OCI-LY7 (cell line): ENCODE data around the gene ANOS1. TPM values are rescaled to one million over a fixed set of nuclear protein-coding genes. Genes with fewer than 3 reads are reported as not detected.

Experiments used
- BruUV-seq: library from RNA; stranded (reverse); fragments of 400-500 nt; replicated peaks from 2 replicates; lab custom pipeline; 2021; lab: Mats Ljungman, UMichigan
- CTCF ChIA-PET: fragments of 300-600 bp; sonication (Branson Sonifier 250); formaldehyde crosslinking; loops from one replicate; lab custom pipeline; 2022; ENCODE audit warnings: antibody characterized with exemption; ENCODE audit not compliant: unreplicated experiment; lab: Charles Lee
- POLR2A ChIA-PET: fragments of 300-600 bp; sonication (Branson Sonifier 250); formaldehyde crosslinking; loops from one replicate; lab custom pipeline; 2022; ENCODE audit warnings: antibody characterized with exemption; lab: Charles Lee
- DNase-seq: peaks from one replicate; pipeline ENCODE4 v3.0.0-alpha.2; 2015; ENCODE audit warnings: low spot score
- H2AFZ ChIP-seq: fragments of 200-600 bp; sonication (generic), shearing (Covaris generic); 2 replicates; pipeline ENCODE4 v1.6.1; 2014; ENCODE audit warnings: mild to moderate bottlenecking, antibody characterized with exemption, low read length, moderate library complexity
- H3K27ac ChIP-seq: fragments of 200-600 bp; sonication (generic); 2 replicates; pipeline ENCODE4 v1.5.1; 2014; ENCODE audit warnings: mixed run types, low read depth, mild to moderate bottlenecking, moderate library complexity, low read length, inconsistent platforms; ENCODE audit not compliant: poor library complexity, severe bottlenecking
- H3K36me3 ChIP-seq: fragments of 200-600 bp; sonication (generic); 2 replicates; pipeline ENCODE4 v1.6.1; 2014; ENCODE audit warnings: mild to moderate bottlenecking, antibody characterized with exemption, low read length, moderate library complexity, mixed read lengths; ENCODE audit not compliant: insufficient read depth
- H3K4me1 ChIP-seq: fragments of 200-600 bp; sonication (generic); 2 replicates; pipeline ENCODE4 v1.5.1; 2014; ENCODE audit warnings: mild to moderate bottlenecking, low read length; ENCODE audit not compliant: insufficient read depth, poor library complexity, severe bottlenecking
- H3K4me2 ChIP-seq: fragments of 200-600 bp; sonication (generic); 2 replicates; pipeline ENCODE4 v1.6.1; 2014; ENCODE audit warnings: mild to moderate bottlenecking, low read length
- H3K4me3 ChIP-seq: fragments of 200-600 bp; sonication (generic); 2 replicates; pipeline ENCODE4 v1.5.1; 2014; ENCODE audit warnings: mild to moderate bottlenecking, low read depth, low read length; ENCODE audit not compliant: poor library complexity, severe bottlenecking
- H3K79me2 ChIP-seq: fragments of 200-600 bp; sonication (generic); 2 replicates; pipeline ENCODE4 v1.6.1; 2016; ENCODE audit warnings: low read depth, mild to moderate bottlenecking, low read length, moderate library complexity, mixed read lengths; ENCODE audit not compliant: insufficient read depth
- H3K9me2 ChIP-seq: fragments of 200-600 bp; sonication (generic); 2 replicates; pipeline ENCODE4 v1.6.1; 2016; ENCODE audit warnings: mild to moderate bottlenecking, low read length, mixed read lengths; ENCODE audit not compliant: insufficient read depth
- H3K9me3 ChIP-seq: fragments of 200-600 bp; sonication (generic); 2 replicates; pipeline ENCODE4 v1.6.1; 2014; ENCODE audit warnings: mild to moderate bottlenecking, mixed run types, low read length, mixed read lengths
- H4K20me1 ChIP-seq: fragments of 200-600 bp; sonication (generic); 2 replicates; pipeline ENCODE4 v1.6.1; 2014; ENCODE audit warnings: mild to moderate bottlenecking, antibody characterized with exemption, low read length, moderate library complexity, mixed read lengths; ENCODE audit not compliant: insufficient read depth
- EZH2phosphoT487 ChIP-seq: fragments of 200-600 bp; sonication (generic); IDR thresholded peaks from 2 replicates; pipeline ENCODE4 v1.6.1; 2018; ENCODE audit warnings: low read depth, borderline replicate concordance, mild to moderate bottlenecking, mixed run types, antibody characterized with exemption, low read length, moderate library complexity, mixed read lengths
- intact Hi-C: fragments of 100-400 bp; cut with micrococcal nuclease; formaldehyde crosslinking; loops from one replicate; pipeline ENCODE4 v1.10.0; 2022; ENCODE audit not compliant: unreplicated experiment
- total RNA-seq, 2 experiments: library from RNA; depleted of rRNA in 1 of 2; stranded (reverse); fragments of >200 nt in 1 of 2; shearing (Covaris generic) in 1 of 2; gene quantifications; 2 replicates each; pipeline ENCODE4 v1.2.3, GENCODE V29; 2014 to 2022
- TF ChIP-seq, protein P1 (sequence below): fragments of 200-600 bp; sonication (generic); conservative IDR thresholded peaks from 2 replicates; pipeline ENCODE4 v1.5.1; 2014; ENCODE audit warnings: mild to moderate bottlenecking, antibody characterized with exemption, low read length, moderate library complexity, mixed read lengths

ANOS1 gene
- total RNA-seq, 2 experiments from 2014 or later, result not detected

GRCh38 chrX:8689473-8689872 is 42.5 kb downstream of the ANOS1 start:
- CTCF ChIA-PET, result no interaction called here
- H3K4me1 ChIP-seq, result no peaks in the 10 kb centered on the region
- H4K20me1 ChIP-seq, result no peaks in the 10 kb centered on the region
- TF ChIP-seq, protein P1, sequence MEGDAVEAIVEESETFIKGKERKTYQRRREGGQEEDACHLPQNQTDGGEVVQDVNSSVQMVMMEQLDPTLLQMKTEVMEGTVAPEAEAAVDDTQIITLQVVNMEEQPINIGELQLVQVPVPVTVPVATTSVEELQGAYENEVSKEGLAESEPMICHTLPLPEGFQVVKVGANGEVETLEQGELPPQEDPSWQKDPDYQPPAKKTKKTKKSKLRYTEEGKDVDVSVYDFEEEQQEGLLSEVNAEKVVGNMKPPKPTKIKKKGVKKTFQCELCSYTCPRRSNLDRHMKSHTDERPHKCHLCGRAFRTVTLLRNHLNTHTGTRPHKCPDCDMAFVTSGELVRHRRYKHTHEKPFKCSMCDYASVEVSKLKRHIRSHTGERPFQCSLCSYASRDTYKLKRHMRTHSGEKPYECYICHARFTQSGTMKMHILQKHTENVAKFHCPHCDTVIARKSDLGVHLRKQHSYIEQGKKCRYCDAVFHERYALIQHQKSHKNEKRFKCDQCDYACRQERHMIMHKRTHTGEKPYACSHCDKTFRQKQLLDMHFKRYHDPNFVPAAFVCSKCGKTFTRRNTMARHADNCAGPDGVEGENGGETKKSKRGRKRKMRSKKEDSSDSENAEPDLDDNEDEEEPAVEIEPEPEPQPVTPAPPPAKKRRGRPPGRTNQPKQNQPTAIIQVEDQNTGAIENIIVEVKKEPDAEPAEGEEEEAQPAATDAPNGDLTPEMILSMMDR, result no peak
- no peak for TF ChIP-seq EZH2phosphoT487
- H3K9me3 ChIP-seq, result no peaks in the 10 kb centered on the region
- H3K79me2 ChIP-seq, result no peaks in the 10 kb centered on the region
- intact Hi-C loops, result no loop called here
- no peaks in the 10 kb centered on the region for H3K36me3 ChIP-seq
- POLR2A ChIA-PET, result no interaction called here
- no peak for DNase-seq
- no peak overlapping the region for H3K4me2 ChIP-seq
- H3K9me2 ChIP-seq, result no peaks in the 10 kb centered on the region
- H3K27ac ChIP-seq, result no peak overlapping the region
- BruUV-seq, result no TSS peak
- no peak overlapping the region for H3K4me3 ChIP-seq
- no peak overlapping the region for H2AFZ ChIP-seq

DNA sequence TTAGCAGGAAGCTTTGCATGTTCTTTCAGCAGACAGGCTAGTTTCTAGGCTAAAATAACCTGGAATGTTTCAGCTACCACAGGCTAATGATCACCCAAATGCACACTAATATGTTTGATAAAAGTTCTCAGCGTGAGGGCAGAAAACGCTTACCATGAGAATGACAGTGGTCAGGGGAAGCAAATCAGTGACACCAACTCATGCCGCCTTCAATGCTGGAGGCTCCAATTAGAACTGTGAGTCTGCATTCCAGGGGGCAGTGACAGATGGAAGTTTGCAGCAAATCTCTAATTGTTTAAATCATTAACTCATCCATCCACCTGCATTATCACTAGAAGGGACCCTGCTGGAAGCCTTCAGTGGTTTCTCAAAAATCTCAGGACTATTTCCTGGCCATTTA is 43.2 kb downstream of the ANOS1 start:
- Histone ChIP-seq H3K9me2 (no peaks in the 10 kb centered on the region), H3K4me3 (no peak overlapping the region), H3K9me3 (no peaks in the 10 kb centered on the region), H4K20me1 (no peaks in the 10 kb centered on the region), H3K36me3 (no peaks in the 10 kb centered on the region), H3K27ac (no peak overlapping the region), H3K4me1 (no peaks in the 10 kb centered on the region), H2AFZ (no peak overlapping the region), H3K4me2 (no peak overlapping the region), H3K79me2 (no peaks in the 10 kb centered on the region)
- POLR2A ChIA-PET, result no interaction called here
- intact Hi-C loops, result no loop called here
- TF ChIP-seq EZH2phosphoT487, result no peak
- TF ChIP-seq, protein P1, result no peak
- CTCF ChIA-PET, result no interaction called here
- no TSS peak for BruUV-seq
- no peak for DNase-seq

GRCh38 chrX:8684201-8684965 is 47.6 kb downstream of the ANOS1 start:
- no peak overlapping the region for H3K27ac ChIP-seq
- no peak for TF ChIP-seq EZH2phosphoT487
- TF ChIP-seq, protein P1, result no peak
- H3K4me1 ChIP-seq, result no peaks in the 10 kb centered on the region
- no peak overlapping the region for H3K4me2 ChIP-seq
- POLR2A ChIA-PET, result no interaction called here
- BruUV-seq, result no TSS peak
- no peaks in the 10 kb centered on the region for H3K9me2 ChIP-seq
- no peaks in the 10 kb centered on the region for H3K9me3 ChIP-seq
- CTCF ChIA-PET, result no interaction called here
- H3K79me2 ChIP-seq, result no peaks in the 10 kb centered on the region
- no peak overlapping the region for H3K4me3 ChIP-seq
- no peaks in the 10 kb centered on the region for H4K20me1 ChIP-seq
- H2AFZ ChIP-seq, result no peak overlapping the region
- H3K36me3 ChIP-seq, result no peaks in the 10 kb centered on the region
- no peak for DNase-seq
- intact Hi-C loops, result no loop called here
